Endodermal cell (in vitro differentiated cells): ENCODE results near the gene ANKFN1. TPM values are rescaled to one million over a fixed set of nuclear protein-coding genes. Genes with fewer than 3 reads are reported as not detected.

Experiments used
- DNase-seq: peaks from one replicate; pipeline ENCODE4 v3.0.0-alpha.2; 2017
- H3K27ac ChIP-seq: 2 replicates; pipeline ENCODE4 v1.5.1; 2013; ENCODE audit warnings: mild to moderate bottlenecking, low read depth, low read length, moderate library complexity
- H3K27me3 ChIP-seq: 2 replicates; pipeline ENCODE4 v1.6.1; 2013; ENCODE audit warnings: mild to moderate bottlenecking, low read length, moderate library complexity; ENCODE audit not compliant: insufficient read depth, control insufficient read depth, poor library complexity, severe bottlenecking
- H3K36me3 ChIP-seq: 2 replicates; pipeline ENCODE4 v1.7.0; 2013; ENCODE audit warnings: mild to moderate bottlenecking, low read length, moderate library complexity; ENCODE audit not compliant: control insufficient read depth, insufficient read depth
- H3K4me1 ChIP-seq: one replicate; pipeline ENCODE4 v1.7.0; 2013; ENCODE audit warnings: low read length; ENCODE audit not compliant: control insufficient read depth, insufficient read depth
- H3K4me3 ChIP-seq: 2 replicates; pipeline ENCODE4 v1.5.1; 2013; ENCODE audit warnings: mild to moderate bottlenecking, low read length, moderate library complexity
- H3K9ac ChIP-seq: 2 replicates; pipeline ENCODE4 v1.6.1; 2013; ENCODE audit warnings: mild to moderate bottlenecking, low read length, moderate library complexity; ENCODE audit not compliant: poor library complexity, severe bottlenecking; ENCODE audit errors: extremely low read depth
- H3K9me3 ChIP-seq: 2 replicates; pipeline ENCODE4 v1.6.1; 2013; ENCODE audit warnings: mild to moderate bottlenecking, low read length, moderate library complexity; ENCODE audit not compliant: control insufficient read depth
- H3K27ac Mint-ChIP-seq: 2 replicates; pipeline ENCODE4 v1.8.0; 2020; ENCODE audit warnings: mixed read lengths
- H3K27me3 Mint-ChIP-seq: 2 replicates; pipeline ENCODE4 v1.8.0; 2021; ENCODE audit warnings: mild to moderate bottlenecking, mixed read lengths; ENCODE audit not compliant: insufficient read depth
- H3K36me3 Mint-ChIP-seq: 2 replicates; pipeline ENCODE4 v1.8.0; 2020; ENCODE audit warnings: low read depth, mixed read lengths
- H3K4me1 Mint-ChIP-seq: 2 replicates; pipeline ENCODE4 v1.8.0; 2020; ENCODE audit warnings: mixed read lengths
- H3K4me3 Mint-ChIP-seq: 2 replicates; pipeline ENCODE4 v1.8.0; 2020; ENCODE audit warnings: mild to moderate bottlenecking, moderate library complexity, mixed read lengths
- H3K9me3 Mint-ChIP-seq: 2 replicates; pipeline ENCODE4 v1.8.0; 2020; ENCODE audit warnings: mild to moderate bottlenecking, mixed read lengths
- WGBS, 2 experiments: methylation state at CpG; one replicate each; pipeline versions ENCODE4 v1.1.5 to v1.1.7; 2013; ENCODE audit warnings: missing lambda C conversion rate in 2 of 2, mixed read lengths in 1 of 2; ENCODE audit not compliant: insufficient coverage in 1 of 2, insufficient read length in 1 of 2; 5-methylcytosine and 5-hydroxymethylcytosine counted together
- total RNA-seq, 2 donors: library from RNA; stranded (reverse); fragmentation: NEBNext Ultra II Directional in 1 of 2; extraction: Animal tissue kit (Norgen Biotek cat#: 25700) in 1 of 2; gene quantifications; 2 replicates in 1 of 2; 3 replicates in 1 of 2; pipeline ENCODE4 v1.2.1, GENCODE V29; 2021
- TF ChIP-seq, protein P1 (sequence below): fragments of 200-600 bp; sonication (generic); conservative IDR thresholded peaks from 2 replicates; pipeline ENCODE4 v1.5.0; 2021; ENCODE audit warnings: antibody characterized with exemption, mild to moderate bottlenecking

The ANKFN1 gene
- total RNA-seq, 2 donors from 2014 or later = not detected

DNA sequence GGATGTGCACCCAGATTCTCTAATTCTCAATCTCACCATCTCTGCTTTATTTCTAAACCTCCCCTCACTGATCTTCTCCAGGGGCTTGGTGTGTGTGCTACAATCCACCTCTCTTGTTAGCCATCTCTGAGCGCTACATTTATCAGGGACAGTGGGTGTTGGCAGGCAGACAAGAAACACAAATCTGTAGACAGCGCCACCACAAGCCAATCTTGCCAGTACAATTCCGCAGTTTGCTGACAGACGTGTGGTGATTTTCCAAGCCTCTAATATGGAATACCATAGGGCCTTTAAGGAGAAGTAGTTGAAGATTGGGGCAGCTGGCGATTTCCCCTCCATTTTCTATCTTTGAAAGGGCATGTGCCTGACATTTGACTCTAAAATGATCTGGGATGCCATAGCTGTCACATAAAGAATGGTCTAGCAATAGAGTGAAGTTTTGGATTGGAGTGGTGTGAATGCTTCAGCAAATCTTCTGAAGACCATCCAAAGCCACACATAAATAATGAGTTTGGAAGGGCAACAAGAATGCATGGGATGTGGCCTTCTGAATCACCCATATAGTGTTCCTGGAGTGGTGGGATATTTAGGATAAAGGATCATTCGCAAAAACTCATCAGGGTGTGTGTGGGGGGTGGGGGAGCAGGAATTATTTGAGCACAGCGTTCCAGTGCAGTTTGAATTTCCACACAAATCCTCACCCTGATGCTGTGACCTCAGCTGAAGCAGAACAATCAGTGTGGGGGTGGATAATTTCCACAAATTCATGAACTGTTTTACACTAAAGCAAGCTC lies 12.0 kb upstream of the ANKFN1 start:
- H3K9ac ChIP-seq = no peak overlapping the region
- DNase-seq = no peak
- H3K9me3 ChIP-seq = no peaks in the 10 kb centered on the region
- Mint-ChIP-seq H3K36me3 (no peaks in the 10 kb centered on the region), H3K4me3 (no peak overlapping the region), H3K4me1 (no peaks in the 10 kb centered on the region), H3K9me3 (no peaks in the 10 kb centered on the region), H3K27ac (no peak overlapping the region), H3K27me3 (no peaks in the 10 kb centered on the region)
- TF ChIP-seq, protein P1, sequence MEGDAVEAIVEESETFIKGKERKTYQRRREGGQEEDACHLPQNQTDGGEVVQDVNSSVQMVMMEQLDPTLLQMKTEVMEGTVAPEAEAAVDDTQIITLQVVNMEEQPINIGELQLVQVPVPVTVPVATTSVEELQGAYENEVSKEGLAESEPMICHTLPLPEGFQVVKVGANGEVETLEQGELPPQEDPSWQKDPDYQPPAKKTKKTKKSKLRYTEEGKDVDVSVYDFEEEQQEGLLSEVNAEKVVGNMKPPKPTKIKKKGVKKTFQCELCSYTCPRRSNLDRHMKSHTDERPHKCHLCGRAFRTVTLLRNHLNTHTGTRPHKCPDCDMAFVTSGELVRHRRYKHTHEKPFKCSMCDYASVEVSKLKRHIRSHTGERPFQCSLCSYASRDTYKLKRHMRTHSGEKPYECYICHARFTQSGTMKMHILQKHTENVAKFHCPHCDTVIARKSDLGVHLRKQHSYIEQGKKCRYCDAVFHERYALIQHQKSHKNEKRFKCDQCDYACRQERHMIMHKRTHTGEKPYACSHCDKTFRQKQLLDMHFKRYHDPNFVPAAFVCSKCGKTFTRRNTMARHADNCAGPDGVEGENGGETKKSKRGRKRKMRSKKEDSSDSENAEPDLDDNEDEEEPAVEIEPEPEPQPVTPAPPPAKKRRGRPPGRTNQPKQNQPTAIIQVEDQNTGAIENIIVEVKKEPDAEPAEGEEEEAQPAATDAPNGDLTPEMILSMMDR = no peak
- H3K4me3 ChIP-seq = no peak overlapping the region
- no peaks in the 10 kb centered on the region for H3K36me3 ChIP-seq
- H3K4me1 ChIP-seq = no peaks in the 10 kb centered on the region
- 91 to 93% methylated on average over 5 to 7 of the region's 7 CpGs for WGBS, 2 experiments
- H3K27ac ChIP-seq = no peak overlapping the region
- H3K27me3 ChIP-seq = no peaks in the 10 kb centered on the region

DNA sequence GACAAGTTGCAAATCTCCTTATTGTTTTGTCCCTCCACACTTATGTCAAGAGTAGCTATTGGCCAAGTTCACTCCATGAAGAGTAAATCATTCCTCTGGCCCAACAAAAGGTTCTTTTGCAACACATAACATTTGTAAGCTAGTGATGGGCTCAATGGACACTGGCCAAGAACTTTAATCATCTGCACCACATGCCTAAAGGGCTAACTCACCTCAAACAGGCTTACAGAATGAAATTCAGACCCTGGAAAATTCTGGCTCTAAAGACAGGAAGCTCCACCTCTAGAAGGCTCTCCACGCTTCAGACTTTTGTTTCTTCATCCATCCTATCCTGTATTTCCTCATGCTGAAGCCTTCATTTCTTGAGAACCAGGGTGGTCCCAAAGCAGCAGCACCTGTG lies 10.9 kb upstream of the ANKFN1 start:
- no peak overlapping the region for H3K27ac Mint-ChIP-seq
- 84 to 100% methylated on average over 1 of the region's 1 CpG for whole genome bisulfite sequencing, 2 experiments
- H3K4me3 ChIP-seq = no peak overlapping the region
- H3K9me3 Mint-ChIP-seq = peaks cover 2% of the 10 kb centered on the region
- TF ChIP-seq, protein P1 = no peak
- H3K36me3 Mint-ChIP-seq = no peaks in the 10 kb centered on the region
- H3K4me1 ChIP-seq = no peaks in the 10 kb centered on the region
- no peaks in the 10 kb centered on the region for H3K27me3 Mint-ChIP-seq
- no peaks in the 10 kb centered on the region for H3K36me3 ChIP-seq
- DNase-seq = no peak
- H3K4me1 Mint-ChIP-seq = no peaks in the 10 kb centered on the region
- no peak overlapping the region for H3K9ac ChIP-seq
- H3K27ac ChIP-seq = no peak overlapping the region
- H3K4me3 Mint-ChIP-seq = no peak overlapping the region
- H3K27me3 ChIP-seq = no peaks in the 10 kb centered on the region
- no peaks in the 10 kb centered on the region for H3K9me3 ChIP-seq

GRCh38 chr17:56142781-56143180 lies 10.5 kb upstream of the ANKFN1 start:
- H3K27ac ChIP-seq = no peak overlapping the region
- Mint-ChIP-seq H3K27me3 (no peaks in the 10 kb centered on the region), H3K27ac (no peak overlapping the region), H3K4me1 (no peaks in the 10 kb centered on the region), H3K4me3 (no peak overlapping the region), H3K36me3 (no peaks in the 10 kb centered on the region), H3K9me3 (peaks cover 2% of the 10 kb centered on the region)
- TF ChIP-seq, protein P1 = no peak
- no peaks in the 10 kb centered on the region for H3K36me3 ChIP-seq
- H3K4me1 ChIP-seq = no peaks in the 10 kb centered on the region
- DNase-seq = no peak
- H3K4me3 ChIP-seq = no peak overlapping the region
- WGBS, 2 experiments = 90% methylated on average over 2 to 4 of the region's 4 CpGs
- no peaks in the 10 kb centered on the region for H3K27me3 ChIP-seq
- no peak overlapping the region for H3K9ac ChIP-seq
- H3K9me3 ChIP-seq = no peaks in the 10 kb centered on the region
